H7 (cell line): ENCODE results near the gene CNNM1. TPM values are rescaled to one million over a fixed set of nuclear protein-coding genes. Genes with fewer than 3 reads are reported as not detected.

Experiments used
- DNase-seq: peaks from one replicate; pipeline ENCODE4 v3.0.0; 2012
- H3K27me3 ChIP-seq: 2 replicates; pipeline ENCODE4 v1.6.0; 2011; ENCODE audit warnings: mild to moderate bottlenecking, low read length; ENCODE audit not compliant: control insufficient read depth, insufficient read depth
- H3K36me3 ChIP-seq: replicated peaks from 2 replicates; pipeline ENCODE4 v1.5.1; 2011; ENCODE audit warnings: low read length; ENCODE audit not compliant: control insufficient read depth, insufficient read depth
- H3K4me3 ChIP-seq: 2 replicates; pipeline ENCODE4 v1.5.1; 2011; ENCODE audit warnings: low read depth, mild to moderate bottlenecking, control low read depth, low read length, moderate library complexity; ENCODE audit not compliant: insufficient read depth
- total RNA-seq: library from RNA; depleted of rRNA; stranded (reverse); fragments of >200 nt; shearing (Covaris generic); gene quantifications from 2 replicates; pipeline ENCODE4 v1.2.3, GENCODE V29; 2014; rRNA removed

CNNM1 gene
- 0.52 and 0.66 TPM in 2 replicates for total RNA-seq

DNA sequence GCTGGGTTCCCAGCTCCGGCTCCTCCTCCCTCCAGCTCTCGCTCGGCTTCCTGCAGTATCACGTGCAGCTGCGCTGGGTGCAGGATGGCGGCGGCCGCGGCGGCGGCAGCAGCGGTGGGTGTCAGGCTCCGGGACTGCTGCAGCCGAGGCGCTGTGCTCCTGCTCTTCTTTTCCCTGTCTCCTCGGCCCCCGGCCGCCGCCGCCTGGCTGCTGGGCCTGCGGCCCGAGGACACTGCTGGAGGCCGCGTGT is at the start of gene CNNM1:
TSS of gene CNNM1 (plus strand) at position 53 of the 250 bp plus-strand sequence. CDS start at position 85, 32 bp downstream.
- H3K4me3 ChIP-seq: peak within 1 kb of the TSS; percentile 47
- DNase-seq: peak; percentile 78
- H3K36me3 ChIP-seq: no peaks in the 10 kb centered on the region
- peaks cover 38% of the 10 kb centered on the region for H3K27me3 ChIP-seq

DNA sequence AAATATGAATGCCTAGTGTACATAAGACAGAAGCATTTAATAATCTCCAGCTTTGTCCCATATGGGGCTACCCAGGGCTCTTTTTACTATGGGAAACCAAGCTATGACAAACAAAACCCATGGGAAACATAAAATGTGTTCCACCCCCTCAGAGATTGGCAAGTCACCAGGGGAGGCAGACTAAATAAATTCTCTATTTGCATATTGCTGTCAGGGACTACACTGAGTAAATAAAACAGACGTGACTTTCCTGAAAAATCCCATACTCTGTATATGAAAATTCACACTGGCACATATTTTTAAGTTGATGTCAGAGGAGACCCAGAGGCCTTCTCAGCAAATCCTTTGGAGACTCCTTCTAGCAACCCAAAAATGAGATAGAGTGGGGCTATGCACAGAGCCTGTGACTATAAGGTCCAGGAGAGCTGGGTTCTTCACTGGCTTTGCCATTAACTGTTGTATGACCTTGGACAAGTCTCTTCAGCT is 49.5 kb upstream of the CNNM1 start:
- Histone ChIP-seq H3K4me3 (no peak overlapping the region), H3K36me3 (no peaks in the 10 kb centered on the region), H3K27me3 (no peaks in the 10 kb centered on the region)
- DNase-seq: no peak

DNA sequence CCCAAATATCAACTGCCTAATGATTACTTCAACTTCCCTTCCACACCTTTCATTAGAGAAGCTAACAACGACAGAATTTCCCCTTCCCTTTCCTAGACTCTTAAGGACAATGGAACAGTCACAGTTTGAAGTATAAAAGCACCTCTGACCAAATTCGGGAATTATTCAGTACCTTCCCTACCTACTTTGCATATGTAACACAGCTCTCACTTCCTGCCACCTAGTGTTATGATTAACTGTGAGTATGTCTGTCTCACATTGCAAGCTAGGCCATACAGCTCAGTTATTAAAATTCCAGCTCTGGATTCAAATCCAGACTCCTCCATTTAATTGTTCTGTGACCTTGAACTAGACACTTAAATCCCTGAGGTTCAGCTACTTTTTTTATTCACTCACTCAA is 48.7 kb upstream of the CNNM1 start:
- Histone ChIP-seq H3K36me3 (no peaks in the 10 kb centered on the region), H3K4me3 (no peak overlapping the region), H3K27me3 (no peaks in the 10 kb centered on the region)
- no peak for DNase-seq

DNA sequence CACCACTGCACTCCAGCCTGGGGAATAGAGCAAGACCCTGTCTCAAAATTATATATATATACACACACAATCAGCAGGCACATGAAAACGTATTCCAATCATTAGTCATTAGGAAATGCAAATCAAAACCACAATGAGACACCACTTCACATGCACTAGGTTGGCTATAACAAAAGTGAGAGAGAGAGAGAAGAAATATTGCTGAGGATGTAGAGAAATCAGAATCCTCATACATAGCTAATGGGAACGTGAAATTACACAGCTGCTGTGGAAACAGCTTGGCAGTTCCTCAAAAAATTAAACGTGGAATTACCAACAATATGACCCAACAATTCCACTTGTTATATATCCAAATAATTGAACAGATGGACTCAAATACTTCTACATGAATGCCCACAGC is 43.3 kb upstream of the CNNM1 start:
- Histone ChIP-seq H3K27me3 (no peaks in the 10 kb centered on the region), H3K4me3 (no peak overlapping the region), H3K36me3 (no peaks in the 10 kb centered on the region)
- no peak for DNase-seq

DNA sequence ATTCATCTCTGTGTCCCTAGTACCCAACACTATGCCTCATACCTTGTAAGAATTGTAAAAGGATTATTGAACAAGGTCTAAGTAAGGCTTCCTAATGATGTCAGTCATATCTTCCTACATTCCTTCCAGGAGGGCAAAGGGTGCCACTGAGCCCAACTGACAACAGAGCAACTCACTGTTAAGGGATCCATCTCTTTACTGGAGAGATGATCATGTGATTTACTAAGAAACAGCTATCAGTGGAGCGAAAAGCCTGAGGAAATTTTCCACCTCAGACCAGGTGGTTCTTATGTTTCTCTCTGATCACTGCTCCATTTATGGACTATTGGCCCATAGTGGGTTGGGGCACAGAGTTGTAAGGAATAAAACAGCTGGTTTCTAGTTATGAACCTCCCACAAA is 38.9 kb upstream of the CNNM1 start:
- DNase-seq: no peak
- Histone ChIP-seq H3K27me3 (no peaks in the 10 kb centered on the region), H3K4me3 (no peak overlapping the region), H3K36me3 (no peaks in the 10 kb centered on the region)

DNA sequence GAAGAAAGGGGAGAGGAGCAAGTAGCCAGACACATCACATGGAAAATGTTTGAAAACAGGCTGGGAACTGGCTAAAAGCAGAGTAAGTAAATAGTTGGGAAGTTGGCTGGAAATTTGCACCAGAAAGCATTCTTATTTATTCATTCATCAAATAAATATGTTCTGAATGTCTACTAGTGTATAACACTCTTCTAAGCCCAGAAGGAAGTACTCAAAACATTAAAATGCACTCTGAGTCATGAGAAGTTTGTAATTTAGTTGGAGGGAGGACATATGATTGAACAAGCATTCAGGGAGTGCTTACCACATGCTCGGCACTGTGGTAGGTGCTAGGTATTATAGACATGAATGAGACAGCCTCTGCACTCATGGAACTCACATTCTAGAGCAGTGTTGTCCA is 37.0 kb upstream of the CNNM1 start:
- Histone ChIP-seq H3K4me3 (no peak overlapping the region), H3K27me3 (no peaks in the 10 kb centered on the region), H3K36me3 (no peaks in the 10 kb centered on the region)
- DNase-seq: no peak

DNA sequence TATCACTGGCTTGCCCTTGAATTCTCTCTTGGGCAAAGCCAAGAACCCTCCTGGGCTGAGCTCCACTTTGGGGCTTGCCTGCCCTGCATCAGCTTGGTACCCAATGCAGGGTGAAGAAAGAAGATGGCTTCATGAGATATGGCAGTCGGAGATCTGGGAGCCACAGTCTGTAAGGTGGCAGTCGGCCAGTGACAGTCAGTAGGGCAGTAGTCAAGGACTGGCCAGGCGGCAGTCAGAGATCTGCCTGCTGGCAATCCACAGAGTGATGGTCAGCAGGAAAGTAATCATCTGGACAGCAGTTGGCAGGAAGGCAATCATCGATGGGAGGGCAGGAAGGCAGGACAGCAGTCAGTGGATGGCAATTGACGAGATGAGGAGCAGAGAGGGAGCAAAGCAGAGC is 32.6 kb upstream of the CNNM1 start:
- no peaks in the 10 kb centered on the region for H3K27me3 ChIP-seq
- H3K4me3 ChIP-seq: no peak overlapping the region
- H3K36me3 ChIP-seq: no peaks in the 10 kb centered on the region
- DNase-seq: no peak

DNA sequence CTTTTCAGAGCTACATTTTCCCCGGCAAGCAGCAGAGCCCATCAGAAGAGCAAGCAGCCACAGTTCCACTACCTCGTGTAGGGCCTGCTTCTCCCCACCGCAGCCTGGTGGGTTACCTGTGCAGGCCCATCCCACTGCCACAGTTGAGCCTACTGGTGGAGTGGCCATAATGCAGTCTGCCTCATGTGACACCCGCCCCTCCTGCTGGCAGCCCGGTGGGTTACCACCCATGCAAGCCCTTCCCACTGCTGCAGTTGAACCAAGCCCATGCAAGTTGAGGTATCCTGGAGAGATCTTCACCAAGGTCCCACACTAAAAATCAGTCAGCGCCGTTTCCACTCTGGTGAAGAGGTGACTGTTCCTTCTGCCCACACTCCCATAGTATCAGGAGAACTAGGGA is 32.1 kb upstream of the CNNM1 start:
- no peak for DNase-seq
- Histone ChIP-seq H3K27me3 (no peaks in the 10 kb centered on the region), H3K4me3 (no peak overlapping the region), H3K36me3 (no peaks in the 10 kb centered on the region)

DNA sequence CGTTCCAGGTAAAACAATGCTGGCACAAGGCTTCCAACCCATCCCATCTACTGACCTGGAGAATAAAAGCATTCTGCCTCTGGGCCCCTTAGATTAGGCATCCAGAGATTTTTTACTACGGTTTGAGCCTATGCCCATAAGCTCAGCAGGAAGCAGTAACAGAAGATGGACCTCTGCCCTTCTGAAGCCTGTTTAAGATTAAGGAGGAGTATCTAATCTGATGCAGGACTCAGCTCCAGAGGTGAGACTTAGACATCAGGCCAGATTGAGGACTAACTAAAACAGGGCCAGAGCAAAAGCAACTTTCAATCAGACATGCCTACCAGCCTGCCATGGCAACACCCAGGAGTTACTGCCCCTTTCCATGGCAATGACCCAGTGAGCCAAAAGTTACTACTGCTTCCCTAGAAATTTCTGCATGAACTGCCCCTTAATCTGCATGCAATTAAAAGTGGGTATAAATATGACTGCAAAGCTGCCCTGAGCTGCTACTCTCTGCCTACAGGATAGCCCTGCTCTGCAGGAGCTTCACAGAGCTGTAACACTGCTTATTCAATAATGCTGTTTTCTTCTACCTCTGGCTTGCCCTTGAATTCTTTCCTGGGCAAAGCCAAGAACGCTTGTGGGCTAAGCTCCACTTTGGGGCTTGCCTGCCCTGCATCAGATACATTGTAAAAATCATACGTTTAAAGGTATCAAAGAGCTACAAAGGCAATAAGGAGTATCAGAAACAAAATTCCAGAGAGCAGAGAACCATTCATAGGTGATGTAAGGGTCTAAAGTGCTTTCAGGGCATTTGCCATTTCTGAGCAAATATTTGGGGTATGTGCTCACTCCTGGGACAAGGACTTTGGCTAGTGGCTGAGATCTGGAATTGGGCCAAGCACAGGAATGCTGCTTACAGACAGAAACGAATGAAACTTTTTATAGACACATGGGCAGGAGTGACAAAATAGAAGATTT is 25.0 kb upstream of the CNNM1 start:
- Histone ChIP-seq H3K4me3 (no peak overlapping the region), H3K36me3 (no peaks in the 10 kb centered on the region), H3K27me3 (no peaks in the 10 kb centered on the region)
- no peak for DNase-seq

DNA sequence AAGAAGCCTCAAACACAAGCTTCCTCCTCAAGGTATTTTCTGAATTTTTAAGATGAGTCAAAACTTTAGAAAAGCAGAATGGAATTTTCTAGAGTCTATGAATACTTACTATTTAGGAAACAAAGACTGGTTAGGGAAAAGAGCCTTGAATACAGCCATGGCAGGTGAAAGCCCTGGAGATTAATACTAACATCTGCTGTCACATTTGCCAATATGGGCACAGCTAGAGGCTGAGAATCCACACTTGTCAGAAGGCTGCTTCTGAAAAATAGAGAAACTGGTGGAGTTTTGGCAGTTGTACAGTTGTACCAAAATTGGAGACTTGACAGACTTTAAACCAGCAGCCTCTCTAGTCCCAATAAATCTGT is 24.3 kb upstream of the CNNM1 start:
- DNase-seq: no peak

DNA sequence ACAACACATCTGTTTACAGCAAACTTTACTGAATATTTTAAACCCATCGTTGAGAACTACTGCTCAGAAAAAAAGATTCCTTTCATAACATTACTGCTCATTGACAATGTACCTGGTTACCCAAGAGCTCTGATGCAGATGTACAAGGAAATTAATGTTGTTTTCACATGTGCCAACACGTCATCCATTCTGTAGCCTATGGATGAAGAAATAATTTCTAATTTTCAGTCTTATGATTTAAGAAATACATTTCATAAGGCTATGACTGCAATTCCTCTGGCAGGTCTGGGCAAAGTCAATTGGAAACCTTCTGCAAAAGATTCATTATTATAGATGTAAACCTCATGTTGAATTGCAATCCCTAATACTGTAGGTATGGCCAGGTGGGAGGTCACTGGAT is 16.7 kb upstream of the CNNM1 start:
- Histone ChIP-seq H3K36me3 (no peaks in the 10 kb centered on the region), H3K4me3 (no peak overlapping the region), H3K27me3 (no peaks in the 10 kb centered on the region)
- no peak for DNase-seq

More for the DNA sequence above, 24.3 kb upstream of the CNNM1 start:
- no peaks in the 10 kb centered on the region for H3K36me3 ChIP-seq
- no peaks in the 10 kb centered on the region for H3K27me3 ChIP-seq
- no peak overlapping the region for H3K4me3 ChIP-seq

DNA sequence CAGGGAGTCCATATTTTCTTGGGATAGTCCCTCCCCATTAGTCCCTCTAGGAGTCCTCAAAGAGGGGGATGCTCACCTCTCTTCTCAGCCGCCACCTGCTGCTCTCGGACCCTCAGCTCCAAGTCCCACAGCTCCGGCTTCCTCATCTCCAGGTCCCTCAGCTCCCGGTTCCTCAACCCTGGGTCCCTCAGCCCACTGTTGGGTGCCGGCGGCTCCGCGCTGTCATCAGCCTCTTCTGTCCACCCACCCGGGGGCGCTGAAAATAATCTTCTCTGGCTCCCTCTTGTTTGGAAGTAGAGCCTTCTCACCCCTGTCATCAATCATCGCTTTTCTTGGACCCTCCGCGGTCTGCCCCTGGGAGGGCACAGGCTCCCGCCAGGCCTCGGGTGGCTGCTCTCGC is 13.3 kb upstream of the CNNM1 start:
- peak; percentile 32 for DNase-seq
- Histone ChIP-seq H3K4me3 (no peak overlapping the region), H3K36me3 (no peaks in the 10 kb centered on the region), H3K27me3 (no peaks in the 10 kb centered on the region)

DNA sequence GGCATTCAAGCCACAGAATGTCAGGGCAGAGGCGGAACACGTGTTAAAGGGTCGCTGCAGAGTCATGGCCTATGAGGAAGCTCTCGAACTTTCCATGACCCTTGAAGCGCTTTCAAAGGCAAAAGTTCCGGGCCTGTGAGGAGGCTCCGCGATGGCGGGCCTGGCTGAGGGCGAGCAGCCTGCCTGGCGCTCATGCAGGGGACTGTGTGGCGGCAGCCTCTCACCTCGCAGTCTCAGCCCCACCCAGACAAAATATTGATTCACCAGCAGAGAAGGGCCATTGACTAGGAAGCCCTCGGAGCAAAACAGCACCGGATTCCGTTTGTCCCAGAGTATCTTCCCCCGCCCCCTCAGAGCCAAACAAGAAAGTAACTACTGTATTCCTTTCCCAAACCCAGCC is 12.8 kb upstream of the CNNM1 start:
- Histone ChIP-seq H3K36me3 (no peaks in the 10 kb centered on the region), H3K4me3 (no peak overlapping the region), H3K27me3 (no peaks in the 10 kb centered on the region)
- peak; percentile 24 for DNase-seq

DNA sequence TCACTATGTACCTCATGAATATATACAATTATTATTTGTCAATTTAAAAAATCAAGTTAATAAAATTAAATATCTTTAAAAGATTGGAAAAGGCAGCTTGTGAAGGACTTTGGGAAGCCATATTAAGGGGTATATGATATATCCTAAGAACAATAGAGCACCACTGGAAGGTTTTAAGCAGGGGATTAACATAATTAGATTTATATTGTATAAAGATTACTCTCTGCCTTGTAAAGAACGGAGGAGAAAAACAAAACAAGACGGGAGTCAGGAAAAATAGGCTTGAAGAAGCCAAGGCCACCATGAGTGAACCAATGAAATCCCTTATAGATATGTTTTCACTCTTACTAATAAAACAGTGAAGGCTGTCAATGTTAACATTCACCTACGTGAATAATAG is 11.1 kb upstream of the CNNM1 start:
- Histone ChIP-seq H3K27me3 (no peaks in the 10 kb centered on the region), H3K4me3 (no peak overlapping the region), H3K36me3 (no peaks in the 10 kb centered on the region)
- no peak for DNase-seq

DNA sequence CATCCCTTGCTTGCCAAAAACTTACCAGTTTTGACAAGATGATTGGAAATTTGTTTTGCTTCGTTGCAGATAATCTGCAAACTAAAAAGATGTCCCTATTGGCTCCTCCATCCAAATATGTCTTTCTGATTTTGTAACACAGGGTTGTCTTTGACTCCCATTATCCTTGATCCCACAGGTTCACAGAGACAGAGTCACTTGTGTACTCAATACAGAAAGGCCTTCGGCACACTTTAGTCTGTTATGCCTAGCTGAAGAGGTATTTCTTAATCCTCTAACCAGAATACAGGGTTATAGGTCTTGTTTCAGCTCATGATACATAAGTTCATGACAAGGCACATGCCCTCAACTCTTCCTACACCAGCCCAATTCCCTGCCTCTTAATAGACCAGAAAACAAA is 10.7 kb upstream of the CNNM1 start:
- no peak overlapping the region for H3K4me3 ChIP-seq

More for the DNA sequence above, 10.7 kb upstream of the CNNM1 start:
- DNase-seq: no peak
- H3K36me3 ChIP-seq: no peaks in the 10 kb centered on the region
- H3K27me3 ChIP-seq: no peaks in the 10 kb centered on the region
